Measurements from ENCODE around the gene LETM1. TPM values are rescaled to one million over a fixed set of nuclear protein-coding genes. Genes with fewer than 3 reads are reported as not detected.

The LETM1 gene
- total and polyA plus RNA-seq, 2 of the 13 experiments (the other 11 are each of a cell fraction or from before 2014, with no cell fraction given), result 9.7 to 41.6 TPM

DNA sequence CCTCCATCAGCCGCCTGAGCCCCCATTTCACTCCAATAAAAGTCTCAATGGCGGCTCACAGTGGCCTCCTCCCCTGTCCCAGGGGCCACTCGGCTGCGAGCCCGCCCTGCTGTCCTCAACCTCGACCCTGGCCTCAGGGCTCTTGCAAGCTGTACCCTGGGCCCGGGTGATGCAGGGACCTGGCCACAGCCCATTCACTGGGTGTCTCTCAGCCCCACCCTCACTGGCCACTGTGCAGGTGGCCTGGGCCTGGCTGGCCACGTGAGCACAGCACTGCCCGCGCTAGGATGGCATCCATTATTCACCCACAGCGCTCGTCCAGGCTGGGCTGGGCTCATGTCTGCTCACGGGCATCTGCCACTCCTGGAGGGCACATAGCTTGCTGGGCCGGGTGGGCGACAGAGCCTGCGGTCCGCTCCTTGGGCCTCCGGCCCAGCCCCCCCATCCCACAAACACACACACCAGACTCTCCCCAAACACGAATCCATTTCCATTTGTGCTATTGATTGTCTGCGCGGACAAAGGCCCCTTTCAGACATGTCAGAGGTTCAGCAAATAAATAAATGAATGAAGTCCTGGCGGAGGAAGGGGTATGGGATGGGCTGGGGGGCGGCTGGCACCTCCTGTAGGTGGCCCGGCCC lies 79.3 kb downstream of the LETM1 start (continued):
- TF ChIP-seq, protein P1, sequence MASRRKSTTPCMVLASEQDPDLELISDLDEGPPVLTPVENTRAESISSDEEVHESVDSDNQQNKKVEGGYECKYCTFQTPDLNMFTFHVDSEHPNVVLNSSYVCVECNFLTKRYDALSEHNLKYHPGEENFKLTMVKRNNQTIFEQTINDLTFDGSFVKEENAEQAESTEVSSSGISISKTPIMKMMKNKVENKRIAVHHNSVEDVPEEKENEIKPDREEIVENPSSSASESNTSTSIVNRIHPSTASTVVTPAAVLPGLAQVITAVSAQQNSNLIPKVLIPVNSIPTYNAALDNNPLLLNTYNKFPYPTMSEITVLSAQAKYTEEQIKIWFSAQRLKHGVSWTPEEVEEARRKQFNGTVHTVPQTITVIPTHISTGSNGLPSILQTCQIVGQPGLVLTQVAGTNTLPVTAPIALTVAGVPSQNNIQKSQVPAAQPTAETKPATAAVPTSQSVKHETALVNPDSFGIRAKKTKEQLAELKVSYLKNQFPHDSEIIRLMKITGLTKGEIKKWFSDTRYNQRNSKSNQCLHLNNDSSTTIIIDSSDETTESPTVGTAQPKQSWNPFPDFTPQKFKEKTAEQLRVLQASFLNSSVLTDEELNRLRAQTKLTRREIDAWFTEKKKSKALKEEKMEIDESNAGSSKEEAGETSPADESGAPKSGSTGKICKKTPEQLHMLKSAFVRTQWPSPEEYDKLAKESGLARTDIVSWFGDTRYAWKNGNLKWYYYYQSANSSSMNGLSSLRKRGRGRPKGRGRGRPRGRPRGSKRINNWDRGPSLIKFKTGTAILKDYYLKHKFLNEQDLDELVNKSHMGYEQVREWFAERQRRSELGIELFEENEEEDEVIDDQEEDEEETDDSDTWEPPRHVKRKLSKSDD (CRISPR knock-in tag; IDR thresholded peaks at IDR 0.05; ENCODE audit: low read depth), result 0 out of 2 replicates have a peak, but pooled peaks have one; percentile 28
- TF ChIP-seq KLF6 (CRISPR knock-in tag; IDR thresholded peaks at IDR 0.05) (no peak; the same call in 1 of the 2 replicates), ZSCAN20 (CRISPR knock-in tag; IDR thresholded peaks at IDR 0.05; ENCODE audit: borderline replicate concordance) (0 out of 2 replicates have a peak, but pooled peaks have one; percentile 45), SOX5 (CRISPR knock-in tag; IDR thresholded peaks at IDR 0.05; ENCODE audit: borderline replicate concordance) (peak; percentile 80), LCORL (IDR thresholded peaks at IDR 0.05) (no peak), LCORL (CRISPR knock-in tag; IDR thresholded peaks at IDR 0.05) (peak; percentile 89), FOXK2 (IDR thresholded peaks at IDR 0.05) (no peak), ZNF12 (CRISPR knock-in tag; IDR thresholded peaks at IDR 0.05) (peak; percentile 47; the same call in 1 of the 2 replicates), ATF1 (CRISPR knock-in tag; IDR thresholded peaks at IDR 0.05) (no peak), PCBP1 (IDR thresholded peaks at IDR 0.05; ENCODE audit: borderline replicate concordance, low read depth, low read length) (no peak), ZFY (CRISPR knock-in tag; IDR thresholded peaks at IDR 0.05) (peak; percentile 78), RNF2 (conservative IDR thresholded peaks at IDR 0.05; ENCODE audit: low read depth) (0 out of 2 replicates have a peak, but pooled peaks have one; percentile 57), ZNF143 (CRISPR knock-in tag; IDR thresholded peaks at IDR 0.05) (0 out of 2 replicates have a peak, but pooled peaks have one; percentile 48), RXRA (CRISPR knock-in tag; IDR thresholded peaks at IDR 0.05) (peak; percentile 89), ELF3 (CRISPR knock-in tag; IDR thresholded peaks at IDR 0.05) (0 out of 2 replicates have a peak, but pooled peaks have one; percentile 37), CBFB (CRISPR knock-in tag; IDR thresholded peaks at IDR 0.05) (peak; percentile 74)
- TF ChIP-seq, protein P2, sequence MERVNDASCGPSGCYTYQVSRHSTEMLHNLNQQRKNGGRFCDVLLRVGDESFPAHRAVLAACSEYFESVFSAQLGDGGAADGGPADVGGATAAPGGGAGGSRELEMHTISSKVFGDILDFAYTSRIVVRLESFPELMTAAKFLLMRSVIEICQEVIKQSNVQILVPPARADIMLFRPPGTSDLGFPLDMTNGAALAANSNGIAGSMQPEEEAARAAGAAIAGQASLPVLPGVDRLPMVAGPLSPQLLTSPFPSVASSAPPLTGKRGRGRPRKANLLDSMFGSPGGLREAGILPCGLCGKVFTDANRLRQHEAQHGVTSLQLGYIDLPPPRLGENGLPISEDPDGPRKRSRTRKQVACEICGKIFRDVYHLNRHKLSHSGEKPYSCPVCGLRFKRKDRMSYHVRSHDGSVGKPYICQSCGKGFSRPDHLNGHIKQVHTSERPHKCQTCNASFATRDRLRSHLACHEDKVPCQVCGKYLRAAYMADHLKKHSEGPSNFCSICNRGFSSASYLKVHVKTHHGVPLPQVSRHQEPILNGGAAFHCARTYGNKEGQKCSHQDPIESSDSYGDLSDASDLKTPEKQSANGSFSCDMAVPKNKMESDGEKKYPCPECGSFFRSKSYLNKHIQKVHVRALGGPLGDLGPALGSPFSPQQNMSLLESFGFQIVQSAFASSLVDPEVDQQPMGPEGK (CRISPR knock-in tag; IDR thresholded peaks at IDR 0.05), result peak; percentile 97
- TF ChIP-seq, protein P3, sequence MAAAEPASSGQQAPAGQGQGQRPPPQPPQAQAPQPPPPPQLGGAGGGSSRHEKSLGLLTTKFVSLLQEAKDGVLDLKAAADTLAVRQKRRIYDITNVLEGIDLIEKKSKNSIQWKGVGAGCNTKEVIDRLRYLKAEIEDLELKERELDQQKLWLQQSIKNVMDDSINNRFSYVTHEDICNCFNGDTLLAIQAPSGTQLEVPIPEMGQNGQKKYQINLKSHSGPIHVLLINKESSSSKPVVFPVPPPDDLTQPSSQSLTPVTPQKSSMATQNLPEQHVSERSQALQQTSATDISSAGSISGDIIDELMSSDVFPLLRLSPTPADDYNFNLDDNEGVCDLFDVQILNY (CRISPR knock-in tag; conservative IDR thresholded peaks at IDR 0.05), result peak; percentile 49; the same call in 1 of the 2 replicates
- TF ChIP-seq, protein P4, sequence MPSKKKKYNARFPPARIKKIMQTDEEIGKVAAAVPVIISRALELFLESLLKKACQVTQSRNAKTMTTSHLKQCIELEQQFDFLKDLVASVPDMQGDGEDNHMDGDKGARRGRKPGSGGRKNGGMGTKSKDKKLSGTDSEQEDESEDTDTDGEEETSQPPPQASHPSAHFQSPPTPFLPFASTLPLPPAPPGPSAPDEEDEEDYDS (CRISPR knock-in tag; IDR thresholded peaks at IDR 0.05), result peak; percentile 71
- TF ChIP-seq, protein P5, sequence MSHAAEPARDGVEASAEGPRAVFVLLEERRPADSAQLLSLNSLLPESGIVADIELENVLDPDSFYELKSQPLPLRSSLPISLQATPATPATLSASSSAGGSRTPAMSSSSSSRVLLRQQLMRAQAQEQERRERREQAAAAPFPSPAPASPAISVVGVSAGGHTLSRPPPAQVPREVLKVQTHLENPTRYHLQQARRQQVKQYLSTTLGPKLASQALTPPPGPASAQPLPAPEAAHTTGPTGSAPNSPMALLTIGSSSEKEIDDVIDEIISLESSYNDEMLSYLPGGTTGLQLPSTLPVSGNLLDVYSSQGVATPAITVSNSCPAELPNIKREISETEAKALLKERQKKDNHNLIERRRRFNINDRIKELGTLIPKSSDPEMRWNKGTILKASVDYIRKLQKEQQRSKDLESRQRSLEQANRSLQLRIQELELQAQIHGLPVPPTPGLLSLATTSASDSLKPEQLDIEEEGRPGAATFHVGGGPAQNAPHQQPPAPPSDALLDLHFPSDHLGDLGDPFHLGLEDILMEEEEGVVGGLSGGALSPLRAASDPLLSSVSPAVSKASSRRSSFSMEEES (CRISPR knock-in tag; IDR thresholded peaks at IDR 0.05), result peak; percentile 80
- TF ChIP-seq, protein P6, sequence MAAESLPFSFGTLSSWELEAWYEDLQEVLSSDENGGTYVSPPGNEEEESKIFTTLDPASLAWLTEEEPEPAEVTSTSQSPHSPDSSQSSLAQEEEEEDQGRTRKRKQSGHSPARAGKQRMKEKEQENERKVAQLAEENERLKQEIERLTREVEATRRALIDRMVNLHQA (CRISPR knock-in tag; IDR thresholded peaks at IDR 0.05), result no peak
- TF ChIP-seq, protein P7, sequence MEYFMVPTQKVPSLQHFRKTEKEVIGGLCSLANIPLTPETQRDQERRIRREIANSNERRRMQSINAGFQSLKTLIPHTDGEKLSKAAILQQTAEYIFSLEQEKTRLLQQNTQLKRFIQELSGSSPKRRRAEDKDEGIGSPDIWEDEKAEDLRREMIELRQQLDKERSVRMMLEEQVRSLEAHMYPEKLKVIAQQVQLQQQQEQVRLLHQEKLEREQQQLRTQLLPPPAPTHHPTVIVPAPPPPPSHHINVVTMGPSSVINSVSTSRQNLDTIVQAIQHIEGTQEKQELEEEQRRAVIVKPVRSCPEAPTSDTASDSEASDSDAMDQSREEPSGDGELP (IDR thresholded peaks at IDR 0.05; ENCODE audit: borderline replicate concordance, low read depth), result peak; percentile 52; the same call in 1 of the 2 replicates
